ENCODE measurements around the gene CCNF.

The CCNF gene

GRCh38 chr16:2457946-2458345, 28.7 kb downstream of the CCNF start:
- DNase-seq, result no peak

- DNase-seq, result no peak
Observed at GRCh38 chr16:2458887-2459646, 29.8 kb downstream of the CCNF start.

- DNase-seq, result peak; percentile 97
Observed at GRCh38 chr16:2459647-2460390, 30.6 kb downstream of the CCNF start, which contains the start of gene TEDC2. TSS of gene TEDC2 (plus strand) at chr16:2460109. CDS start at chr16:2460145, 36 bp downstream.

GRCh38 chr16:2460391-2460713, 31.1 kb downstream of the CCNF start:
- no peak for DNase-seq

- DNase-seq, result no peak
Observed at GRCh38 chr16:2460916-2461315, 31.7 kb downstream of the CCNF start.

- DNase-seq, result no peak
Observed at GRCh38 chr16:2462031-2462866, 33.0 kb downstream of the CCNF start.

GRCh38 chr16:2464333-2464732, 35.1 kb downstream of the CCNF start:
- DNase-seq, result no peak

- DNase-seq, result no peak
Observed at GRCh38 chr16:2465653-2466415, 36.6 kb downstream of the CCNF start.

- DNase-seq, result no peak
Observed at GRCh38 chr16:2466667-2467527, 37.6 kb downstream of the CCNF start.

- DNase-seq, result peak; percentile 86
Observed at GRCh38 chr16:2467528-2468232, 38.4 kb downstream of the CCNF start.

- DNase-seq, result peak; percentile 87
Observed at GRCh38 chr16:2468233-2468724, 39.0 kb downstream of the CCNF start.

- peak; percentile 96 for DNase-seq
Observed at GRCh38 chr16:2468725-2469398, 39.6 kb downstream of the CCNF start.

- peak; percentile 29 for DNase-seq
Observed at GRCh38 chr16:2469399-2470233, 40.4 kb downstream of the CCNF start.

GRCh38 chr16:2470234-2470601, 41.0 kb downstream of the CCNF start:
- no peak for DNase-seq

GRCh38 chr16:2470603-2471015, 41.4 kb downstream of the CCNF start:
- peak; percentile 72 for DNase-seq

GRCh38 chr16:2471016-2471652, 41.9 kb downstream of the CCNF start, which contains the start of gene NTN3:
TSS of gene NTN3 (plus strand) at chr16:2471297. CDS start at chr16:2471702, 405 bp downstream.
- peak; percentile 78 for DNase-seq

GRCh38 chr16:2471653-2472487, 42.6 kb downstream of the CCNF start:
- no peak for DNase-seq

- no peak for DNase-seq
Observed at GRCh38 chr16:2472488-2472864, 43.2 kb downstream of the CCNF start.

Data from NCI-H1092 (cell line).